ENCODE results near the gene AMBRA1. TPM values are rescaled to one million over a fixed set of nuclear protein-coding genes. Genes with fewer than 3 reads are reported as not detected.

AMBRA1 gene
- total and polyA plus RNA-seq, 2 of the 8 experiments (the other 6 are each of a cell fraction or from before 2014, with no cell fraction given): 14.2 to 37.4 TPM

- Histone ChIP-seq H3K27me3 (replicated peaks in 1 of 4; ENCODE audit: control insufficient read depth in 3 of 4, extremely low read depth in 1 of 4, insufficient read depth in 3 of 4, low read length in 3 of 4) (no peaks in the 10 kb centered on the region), H3K4ac (replicated peaks; ENCODE audit: insufficient read length, low read depth, low read length) (no peak overlapping the region), H4K8ac (ENCODE audit: extremely low read depth, insufficient read depth, low read length) (no peak overlapping the region), H3K18ac (ENCODE audit: extremely low read depth, low read length) (no peak overlapping the region), H3K23me2 (ENCODE audit: low read depth, low read length) (no peaks in the 10 kb centered on the region), H3K36me3 (ENCODE audit: control insufficient read depth in 2 of 4, insufficient read depth in 4 of 4, low read length in 3 of 4) (no peaks in the 10 kb centered on the region; a peak in 2 of 8 replicates), H2BK20ac (ENCODE audit: low read length) (no peak overlapping the region), H2AFZ (ENCODE audit: low read length) (no peak overlapping the region), H3K23ac (ENCODE audit: insufficient read length) (no peak overlapping the region), H3K56ac (replicated peaks; ENCODE audit: insufficient read length, low read depth, low read length) (no peak overlapping the region), H3K9me3 (ENCODE audit: insufficient read depth in 2 of 2, low read depth in 1 of 2, low read length in 1 of 2) (no peaks in the 10 kb centered on the region), H2BK5ac (ENCODE audit: low read depth, low read length) (no peak overlapping the region), H4K5ac (ENCODE audit: insufficient read length, low read depth, low read length) (no peak overlapping the region), H3K9ac (replicated peaks in 1 of 4; ENCODE audit: extremely low read depth in 1 of 4, low read depth in 3 of 4, low read length in 3 of 4) (no peak overlapping the region), H3K4me1 (replicated peaks in 1 of 4; ENCODE audit: control insufficient read depth in 3 of 4, insufficient read depth in 4 of 4, low read length in 3 of 4) (no peaks in the 10 kb centered on the region), H2BK12ac (ENCODE audit: low read depth, low read length) (no peak overlapping the region), H3K14ac (ENCODE audit: insufficient read length) (no peak overlapping the region), H4K91ac (replicated peaks; ENCODE audit: insufficient read length, low read length) (no peak overlapping the region), H2AK5ac (ENCODE audit: low read depth, low read length) (no peak overlapping the region), H3K79me1 (ENCODE audit: low read depth, low read length) (no peaks in the 10 kb centered on the region), H3K79me2 (ENCODE audit: control insufficient read depth in 1 of 2, insufficient read depth in 2 of 2, low read length in 2 of 2) (no peaks in the 10 kb centered on the region), H3K4me2 (ENCODE audit: insufficient read depth in 1 of 2, low read depth in 2 of 2, low read length in 2 of 2) (no peak overlapping the region), H2BK120ac (replicated peaks; ENCODE audit: low read depth, low read length) (no peak overlapping the region), H3K27ac (ENCODE audit: low read depth, low read length) (no peak overlapping the region), H2BK15ac (ENCODE audit: low read length) (no peak overlapping the region), H4K20me1 (replicated peaks in 1 of 2; ENCODE audit: control insufficient read depth in 1 of 2, insufficient read depth in 2 of 2, low read length in 2 of 2) (no peaks in the 10 kb centered on the region), H3K4me3 (ENCODE audit: extremely low read depth in 1 of 4, insufficient read depth in 2 of 4, low read depth in 3 of 4, low read length in 4 of 4) (no peak overlapping the region)
- WGBS, 2 experiments (ENCODE audit: extremely low coverage in 1 of 2, insufficient coverage in 1 of 2, insufficient read length in 1 of 2, insufficient replicate concordance in 2 of 2, low coverage in 1 of 2, low lambda C conversion rate in 2 of 2, missing lambda C conversion rate in 1 of 2): 92% methylated on average over 4 of the region's 4 CpGs; no CpG with 5 or more reads in 1 of the 2 experiments
- POLR2A ChIA-PET (ENCODE audit: partially characterized antibody): no interaction called here
- TF ChIP-seq TEAD4 (IDR thresholded peaks at IDR 0.05; ENCODE audit: low read depth, low read length) (no peak), CTBP2 (IDR thresholded peaks at IDR 0.05; ENCODE audit: borderline replicate concordance, insufficient read depth, insufficient read length, low read length) (no peak), SIN3A (conservative IDR thresholded peaks at IDR 0.05 in 1 of 2, IDR thresholded peaks at IDR 0.05 in 1 of 2; ENCODE audit: low read depth in 1 of 2, low read length in 2 of 2) (no peak), TAF7 (optimal IDR thresholded peaks at IDR 0.05; ENCODE audit: borderline replicate concordance, low read depth, low read length) (no peak), NRF1 (IDR thresholded peaks at IDR 0.05; ENCODE audit: low read depth, low read length) (no peak), BACH1 (IDR thresholded peaks at IDR 0.05; ENCODE audit: low read length) (no peak), CHD1 (IDR thresholded peaks at IDR 0.05; ENCODE audit: low read depth, low read length) (no peak), RXRA (IDR thresholded peaks at IDR 0.05; ENCODE audit: insufficient read depth, low read depth, low read length) (no peak)
- TF ChIP-seq, protein P1, sequence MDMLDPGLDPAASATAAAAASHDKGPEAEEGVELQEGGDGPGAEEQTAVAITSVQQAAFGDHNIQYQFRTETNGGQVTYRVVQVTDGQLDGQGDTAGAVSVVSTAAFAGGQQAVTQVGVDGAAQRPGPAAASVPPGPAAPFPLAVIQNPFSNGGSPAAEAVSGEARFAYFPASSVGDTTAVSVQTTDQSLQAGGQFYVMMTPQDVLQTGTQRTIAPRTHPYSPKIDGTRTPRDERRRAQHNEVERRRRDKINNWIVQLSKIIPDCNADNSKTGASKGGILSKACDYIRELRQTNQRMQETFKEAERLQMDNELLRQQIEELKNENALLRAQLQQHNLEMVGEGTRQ (IDR thresholded peaks at IDR 0.05; ENCODE audit: low read length): no peak
- CTCF ChIA-PET (ENCODE audit: partially characterized antibody): interaction anchor here (0.7 to 6.2 kb wide), 8 partner anchors 9 to 78 kb away, joined by 3 to 118 read pairs (median 4); no protein-coding TSS in a partner anchor
- DNase-seq (ENCODE audit: low read depth in 1 of 2, low spot score in 2 of 2) (no peak), FAIRE-seq (no peak)
These were observed 107.9 kb downstream of the AMBRA1 start for GRCh38 chr11:46485856-46486443.

Data from H1 (cell line).